ENCODE results near the gene TPRN. TPM values are rescaled to one million over a fixed set of nuclear protein-coding genes. Genes with fewer than 3 reads are reported as not detected.

TPRN gene
- total and polyA plus RNA-seq, 9 of the 15 experiments (the other 6 are each of a cell fraction or from before 2014, with no cell fraction given), result 0.31 to 31.9 (median 4.4) TPM

GRCh38 chr9:137218754-137219271, 18.3 kb upstream of the TPRN start (continued):
- TF ChIP-seq MBD1 (CRISPR knock-in tag; IDR thresholded peaks at IDR 0.05) (no peak), HDAC8 (tag; IDR thresholded peaks at IDR 0.05) (peak; percentile 58; the same call in 1 of the 2 replicates), FOXK2 (conservative IDR thresholded peaks at IDR 0.05 in 1 of 2, IDR thresholded peaks at IDR 0.05 in 1 of 2; ENCODE audit: low read depth in 2 of 2) (peak; percentile 48 to 59; a peak in 3 of 4 replicates), ZNF133 (CRISPR knock-in tag; IDR thresholded peaks at IDR 0.05) (0 out of 2 replicates have a peak, but pooled peaks have one; percentile 69), L3MBTL2 (IDR thresholded peaks at IDR 0.05) (no peak), SMARCE1 (IDR thresholded peaks at IDR 0.05) (peak; percentile 93), FOS (IDR thresholded peaks at IDR 0.05; ENCODE audit: extremely low read depth, insufficient read length) (peak; percentile 36), PHF8 (IDR thresholded peaks at IDR 0.05; ENCODE audit: borderline replicate concordance, low read length) (peak; percentile 23; the same call in 1 of the 2 replicates), BMI1 (IDR thresholded peaks at IDR 0.05; ENCODE audit: low read length) (no peak), MTA2 (IDR thresholded peaks at IDR 0.05; ENCODE audit: low read depth) (peak; percentile 27; the same call in 1 of the 2 replicates), RBFOX2 (IDR thresholded peaks at IDR 0.05; ENCODE audit: low read depth, low read length) (peak; percentile 71), PHF21A (IDR thresholded peaks at IDR 0.05; ENCODE audit: borderline replicate concordance, low read depth) (no peak), DMBX1 (CRISPR knock-in tag; IDR thresholded peaks at IDR 0.05; ENCODE audit: borderline replicate concordance) (peak; percentile 85), POLR2AphosphoS2 (IDR thresholded peaks at IDR 0.05; ENCODE audit: low read length) (peak; percentile 74; the same call in 1 of the 2 replicates), CHD1 (IDR thresholded peaks at IDR 0.05; ENCODE audit: low read length) (no peak), SRSF1 (IDR thresholded peaks at IDR 0.05; ENCODE audit: low read depth, low read length) (no peak), CCNT2 (IDR thresholded peaks at IDR 0.05; ENCODE audit: borderline replicate concordance, extremely low read depth, insufficient read length, low read depth, low read length) (peak; percentile 73), TAF1 (IDR thresholded peaks at IDR 0.05; ENCODE audit: control insufficient read depth, extremely low read depth, insufficient read depth, low read length, severe bottlenecking) (peak; percentile 50), ZNF263 (CRISPR knock-in tag; IDR thresholded peaks at IDR 0.05; ENCODE audit: borderline replicate concordance) (peak; percentile 17; the same call in 1 of the 2 replicates), RBBP5 (IDR thresholded peaks at IDR 0.05; ENCODE audit: borderline replicate concordance, insufficient read depth, low read length, poor library complexity, severe bottlenecking) (peak; percentile 33), ESRRA (IDR thresholded peaks at IDR 0.05; ENCODE audit: borderline replicate concordance, low read depth) (peak; percentile 96), MXI1 (IDR thresholded peaks at IDR 0.05; ENCODE audit: low read depth, low read length) (0 out of 2 replicates have a peak, but pooled peaks have one; percentile 67), CEBPZ (IDR thresholded peaks at IDR 0.05; ENCODE audit: borderline replicate concordance, low read depth, low read length) (no peak), ZFP1 (CRISPR knock-in tag; IDR thresholded peaks at IDR 0.05) (0 out of 2 replicates have a peak, but pooled peaks have one; percentile 45), TCF3 (CRISPR knock-in tag; IDR thresholded peaks at IDR 0.05) (peak; percentile 71)
